Thyroid gland (tissue), 4 donors: ENCODE measurements around the gene ANXA2.

Source experiments
- CTCF ChIP-seq, 6 experiments: fragments of 200-600 bp in 3 of 6; fragments of 450-650 bp in 3 of 6; sonication (generic) in 3 of 6; IDR thresholded peaks; one replicate each; pipeline ENCODE4 v1.5.1; 2016 to 2019; ENCODE audit warnings: antibody characterized with exemption in 6 of 6, mild to moderate bottlenecking in 2 of 6, inconsistent platforms in 1 of 6, moderate library complexity in 1 of 6
- POLR2A ChIP-seq, 2 donors: fragments of 450-650 bp; IDR thresholded peaks; one replicate each; pipeline ENCODE4 v1.6.1; 2017; ENCODE audit warnings: antibody characterized with exemption in 2 of 2, mild to moderate bottlenecking in 2 of 2, moderate library complexity in 1 of 2

DNA sequence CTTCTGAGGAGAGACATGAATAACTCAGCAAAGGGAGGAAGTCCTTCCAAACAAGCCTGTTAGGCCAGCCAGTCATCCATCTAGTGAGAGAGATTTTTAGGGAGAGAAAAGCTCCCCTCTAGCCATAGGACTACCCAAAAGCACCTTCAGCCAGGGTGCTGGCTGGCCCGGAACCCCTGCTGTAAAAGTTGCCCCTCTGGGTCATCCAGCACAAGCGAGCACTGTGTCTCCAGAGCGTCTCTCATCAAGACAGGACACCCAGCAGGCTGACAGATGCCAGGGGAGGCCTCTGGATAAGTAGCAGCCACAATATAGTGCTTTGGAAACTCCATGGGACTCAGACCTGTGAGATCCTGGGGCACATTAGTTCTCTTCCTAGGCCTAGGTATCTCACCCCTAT lies 24.5 kb downstream of the ANXA2 start:
- TF ChIP-seq CTCF (IDR thresholded peaks at IDR 0.05) (no peak), POLR2A (IDR thresholded peaks at IDR 0.05) (no peak)
